Kidney (tissue), 14 donors: ENCODE data around the gene PEX26. TPM values are rescaled to one million over a fixed set of nuclear protein-coding genes. Genes with fewer than 3 reads are reported as not detected.

ENCODE experiments used
- DNase-seq, 5 donors: peaks; one replicate each; pipeline ENCODE4 v3.0.0-alpha.2; 2013 to 2020
- FAIRE-seq: peaks from 2 replicates; lab custom pipeline; 2012; peaks lifted over from hg19 to GRCh38; lab: Jason Lieb, UNC
- H3K27ac ChIP-seq, 2 donors: one replicate each; pipeline ENCODE4 v1.7.0; 2013; ENCODE audit warnings: low read depth in 2 of 2, low read length in 2 of 2, inconsistent platforms in 1 of 2
- H3K27me3 ChIP-seq: one replicate; pipeline ENCODE4 v1.7.1; 2013; ENCODE audit warnings: low read length, inconsistent platforms; ENCODE audit not compliant: control insufficient read depth, insufficient read depth
- H3K36me3 ChIP-seq, 3 donors: one replicate each; pipeline versions ENCODE4 v1.7.0 to v1.7.1; 2013; ENCODE audit warnings: low read length in 3 of 3, control low read depth in 1 of 3, inconsistent platforms in 1 of 3; ENCODE audit not compliant: insufficient read depth in 3 of 3, control insufficient read depth in 2 of 3
- H3K4me1 ChIP-seq, 3 donors: one replicate each; pipeline versions ENCODE4 v1.7.0 to v1.7.1; 2013; ENCODE audit warnings: low read length in 3 of 3, inconsistent platforms in 1 of 3, low read depth in 1 of 3; ENCODE audit not compliant: control insufficient read depth in 2 of 3, insufficient read depth in 2 of 3
- H3K4me3 ChIP-seq, 3 donors: one replicate each; pipeline versions ENCODE4 v1.7.0 to v1.8.1; 2013; ENCODE audit warnings: low read length in 3 of 3, control low read depth in 1 of 3, inconsistent platforms in 1 of 3
- H3K9ac ChIP-seq, 3 donors: one replicate each; pipeline versions ENCODE4 v1.7.0 to v1.7.1; 2013; ENCODE audit warnings: low read length in 3 of 3, control low read depth in 1 of 3, inconsistent platforms in 1 of 3
- H3K9me3 ChIP-seq, 3 donors: one replicate each; pipeline versions ENCODE4 v1.7.0 to v1.7.1; 2013; ENCODE audit warnings: low read length in 3 of 3, control low read depth in 1 of 3, inconsistent platforms in 1 of 3; ENCODE audit not compliant: control insufficient read depth in 2 of 3, insufficient read depth in 1 of 3
- CTCF ChIP-seq: IDR thresholded peaks from 3 replicates; pipeline ENCODE4 v1.5.1; 2012; ENCODE audit warnings: mild to moderate bottlenecking, moderate library complexity, borderline replicate concordance; ENCODE audit not compliant: insufficient read depth; ENCODE audit errors: extremely low read depth
- intact Hi-C: fragments of 100-400 bp; cut with DNase I; formaldehyde crosslinking; loops from one replicate; pipeline ENCODE4 v1.11.1; 2022
- polyA plus RNA-seq: library from polyadenylated mRNA; stranded (reverse); fragments of 350-450 nt; fragmentation: Illumina TruSeq; extraction: RNeasy Lipid Tissue Mini Kit (QIAGEN cat#74804); gene quantifications from one replicate; pipeline ENCODE4 v1.2.3, GENCODE V29; 2014; ENCODE audit warnings: low read depth, low replicate concordance; ENCODE audit not compliant: insufficient read depth
- total RNA-seq: library from RNA; stranded (reverse); fragmentation: NEBNext Ultra II Directional; extraction: Animal tissue kit (Norgen Biotek cat#: 25700); gene quantifications from one replicate; pipeline ENCODE4 v1.2.1, GENCODE V29; 2021
- donor health status: control.
- donor health status: control.
- donor health status: control.
- donor health status: control.
- donor health status: control.
- donor health status: DM: yes; HTN: yes; CAD: no.
- donor health status: Normal renal cell carcinoma (clear cell type).

Gene PEX26
- total and polyA plus RNA-seq, 2 donors from 2014 or later, result 18.1 to 45.2 TPM

- Histone ChIP-seq H3K4me3 (no peak overlapping the region), H3K27ac (no peak overlapping the region), H3K9ac (no peak overlapping the region), H3K9me3 (no peaks in the 10 kb centered on the region), H3K4me1 (peaks cover 0 to 10% (median 0%) of the 10 kb centered on the region in 3 donors), H3K27me3 (no peaks in the 10 kb centered on the region), H3K36me3 (no peaks in the 10 kb centered on the region)
- no peak for DNase-seq
- FAIRE-seq, result no peak
- intact Hi-C loops, result no loop called here
- TF ChIP-seq CTCF, result no peak
Measured at GRCh38 chr22:18059473-18059872, 18.3 kb upstream of the PEX26 start.

- DNase-seq (no peak), FAIRE-seq (no peak)
- TF ChIP-seq CTCF, result no peak
- Histone ChIP-seq H3K4me3 (no peak overlapping the region), H3K9me3 (no peaks in the 10 kb centered on the region), H3K27me3 (no peaks in the 10 kb centered on the region), H3K9ac (no peak overlapping the region), H3K4me1 (peaks cover 0 to 10% (median 0%) of the 10 kb centered on the region in 3 donors), H3K27ac (no peak overlapping the region), H3K36me3 (no peaks in the 10 kb centered on the region)
- intact Hi-C loops, result no loop called here
Measured at GRCh38 chr22:18059991-18060390, 17.8 kb upstream of the PEX26 start.

- no peak for FAIRE-seq
- peak in 4 of 5 donors; percentile 19 to 79 (median 77) for DNase-seq
- peak overlapping the region; percentile 65 to 71 for H3K27ac ChIP-seq
- H3K36me3 ChIP-seq, result no peaks in the 10 kb centered on the region
- TF ChIP-seq CTCF, result no peak
- no peaks in the 10 kb centered on the region for H3K9me3 ChIP-seq
- H3K4me1 ChIP-seq, result peaks cover 0 to 9% (median 0%) of the 10 kb centered on the region in 3 donors
- no peak overlapping the region for H3K4me3 ChIP-seq
- intact Hi-C loops, result no loop called here
- no peak overlapping the region for H3K9ac ChIP-seq
- H3K27me3 ChIP-seq, result no peaks in the 10 kb centered on the region
Measured at GRCh38 chr22:18060646-18061620, 16.9 kb upstream of the PEX26 start.
